WTC11 (cell line): ENCODE results near the gene PODXL. TPM values are rescaled to one million over a fixed set of nuclear protein-coding genes. Genes with fewer than 3 reads are reported as not detected.

Experiments used
- ATF3 ChIP-seq: sonication (generic); formaldehyde crosslinking; conservative IDR thresholded peaks from 2 replicates; pipeline ENCODE4 v1.8.1; 2022; ENCODE audit warnings: mild to moderate bottlenecking, missing genetic modification reagents
- CDX4 ChIP-seq: fragments of 250-450 bp; sonication (Bioruptor Pico); IDR thresholded peaks from 2 replicates; pipeline ENCODE4 v1.9.0; 2021; ENCODE audit warnings: moderate library complexity, mild to moderate bottlenecking, inconsistent platforms, borderline replicate concordance
- CREB1 ChIP-seq: sonication (generic); formaldehyde crosslinking; IDR thresholded peaks from 2 replicates; pipeline ENCODE4 v1.8.0; 2023; ENCODE audit warnings: mild to moderate bottlenecking, missing genetic modification reagents
- CREM ChIP-seq: sonication (generic); formaldehyde crosslinking; IDR thresholded peaks from 2 replicates; pipeline ENCODE4 v1.8.1; 2022; ENCODE audit warnings: mild to moderate bottlenecking, missing genetic modification reagents, moderate library complexity
- E2F1 ChIP-seq: sonication (generic); formaldehyde crosslinking; IDR thresholded peaks from 2 replicates; pipeline ENCODE4 v1.8.0; 2022; ENCODE audit warnings: mild to moderate bottlenecking, missing genetic modification reagents
- ELF4 ChIP-seq: sonication (generic); formaldehyde crosslinking; IDR thresholded peaks from 2 replicates; pipeline ENCODE4 v1.8.1; 2022; ENCODE audit warnings: low read depth, mild to moderate bottlenecking, moderate library complexity, missing genetic modification reagents
- ESRRA ChIP-seq: sonication (generic); formaldehyde crosslinking; IDR thresholded peaks from 2 replicates; pipeline ENCODE4 v1.8.1; 2022; ENCODE audit warnings: mild to moderate bottlenecking, missing genetic modification reagents, borderline replicate concordance
- FOXJ3 ChIP-seq: sonication (generic); formaldehyde crosslinking; IDR thresholded peaks from 2 replicates; pipeline ENCODE4 v1.9.0; 2021; ENCODE audit warnings: missing genetic modification reagents, mild to moderate bottlenecking, borderline replicate concordance
- FOXK1 ChIP-seq: sonication (generic); formaldehyde crosslinking; IDR thresholded peaks from 2 replicates; pipeline ENCODE4 v1.8.0; 2022; ENCODE audit warnings: mild to moderate bottlenecking, moderate library complexity, missing genetic modification reagents
- JAZF1 ChIP-seq: fragments of 250-450 bp; sonication (Bioruptor Pico); IDR thresholded peaks from 2 replicates; pipeline ENCODE4 v1.9.0; 2021; ENCODE audit warnings: moderate library complexity, mild to moderate bottlenecking, inconsistent platforms
- MXD4 ChIP-seq: fragments of 250-450 bp; sonication (Bioruptor Pico); IDR thresholded peaks from 2 replicates; pipeline ENCODE4 v1.8.0; 2021; ENCODE audit warnings: mild to moderate bottlenecking, moderate library complexity, borderline replicate concordance
- SOX15 ChIP-seq: fragments of 250-450 bp; sonication (Bioruptor Pico); IDR thresholded peaks from 2 replicates; pipeline ENCODE4 v1.9.0; 2021; ENCODE audit warnings: mild to moderate bottlenecking
- TEAD1 ChIP-seq: sonication (generic); formaldehyde crosslinking; IDR thresholded peaks from 2 replicates; pipeline ENCODE4 v1.8.0; 2022; ENCODE audit warnings: mild to moderate bottlenecking, missing genetic modification reagents
- TEAD4 ChIP-seq: sonication (generic); formaldehyde crosslinking; IDR thresholded peaks from 2 replicates; pipeline ENCODE4 v1.8.0; 2022; ENCODE audit warnings: mild to moderate bottlenecking, missing genetic modification reagents
- TP53 ChIP-seq: sonication (generic); formaldehyde crosslinking; IDR thresholded peaks from 2 replicates; pipeline ENCODE4 v1.8.1; 2023; ENCODE audit warnings: mild to moderate bottlenecking, missing genetic modification reagents
- ZBTB21 ChIP-seq: sonication (generic); formaldehyde crosslinking; IDR thresholded peaks from 2 replicates; pipeline ENCODE4 v1.8.1; 2023; ENCODE audit warnings: mild to moderate bottlenecking, missing genetic modification reagents, borderline replicate concordance
- ZNF138 ChIP-seq: sonication (generic); formaldehyde crosslinking; conservative IDR thresholded peaks from 2 replicates; pipeline ENCODE4 v1.8.1; 2022; ENCODE audit warnings: mild to moderate bottlenecking, moderate library complexity, missing genetic modification reagents
- ZNF281 ChIP-seq: sonication (generic); formaldehyde crosslinking; IDR thresholded peaks from 2 replicates; pipeline ENCODE4 v1.8.0; 2023; ENCODE audit warnings: mild to moderate bottlenecking, missing genetic modification reagents
- total RNA-seq: library from RNA; stranded (reverse); gene quantifications from 3 replicates; pipeline ENCODE4 v1.2.3, GENCODE V29; 2021
- TF ChIP-seq, protein P1 (sequence below): sonication (generic); formaldehyde crosslinking; IDR thresholded peaks from 2 replicates; pipeline ENCODE4 v1.8.0; 2022; ENCODE audit warnings: mild to moderate bottlenecking, missing genetic modification reagents
- TF ChIP-seq, protein P2 (sequence below): sonication (generic); formaldehyde crosslinking; IDR thresholded peaks from 2 replicates; pipeline ENCODE4 v1.8.1; 2022; ENCODE audit warnings: missing genetic modification reagents, borderline replicate concordance
- TF ChIP-seq, protein P3 (sequence below): fragments of 250-450 bp; sonication (Bioruptor Pico); IDR thresholded peaks from 2 replicates; pipeline ENCODE4 v2.1.2; 2022; ENCODE audit warnings: mild to moderate bottlenecking, moderate library complexity
- TF ChIP-seq, protein P4 (sequence below): sonication (generic); formaldehyde crosslinking; IDR thresholded peaks from 2 replicates; pipeline ENCODE4 v1.8.1; 2022; ENCODE audit warnings: mild to moderate bottlenecking, missing genetic modification reagents, moderate library complexity, borderline replicate concordance
- TF ChIP-seq, protein P5 (sequence below): sonication (generic); formaldehyde crosslinking; IDR thresholded peaks from 2 replicates; pipeline ENCODE4 v1.8.0; 2022; ENCODE audit warnings: missing genetic modification reagents

Gene PODXL
- total RNA-seq, 1 experiment from 2014 or later, result 483 TPM

DNA sequence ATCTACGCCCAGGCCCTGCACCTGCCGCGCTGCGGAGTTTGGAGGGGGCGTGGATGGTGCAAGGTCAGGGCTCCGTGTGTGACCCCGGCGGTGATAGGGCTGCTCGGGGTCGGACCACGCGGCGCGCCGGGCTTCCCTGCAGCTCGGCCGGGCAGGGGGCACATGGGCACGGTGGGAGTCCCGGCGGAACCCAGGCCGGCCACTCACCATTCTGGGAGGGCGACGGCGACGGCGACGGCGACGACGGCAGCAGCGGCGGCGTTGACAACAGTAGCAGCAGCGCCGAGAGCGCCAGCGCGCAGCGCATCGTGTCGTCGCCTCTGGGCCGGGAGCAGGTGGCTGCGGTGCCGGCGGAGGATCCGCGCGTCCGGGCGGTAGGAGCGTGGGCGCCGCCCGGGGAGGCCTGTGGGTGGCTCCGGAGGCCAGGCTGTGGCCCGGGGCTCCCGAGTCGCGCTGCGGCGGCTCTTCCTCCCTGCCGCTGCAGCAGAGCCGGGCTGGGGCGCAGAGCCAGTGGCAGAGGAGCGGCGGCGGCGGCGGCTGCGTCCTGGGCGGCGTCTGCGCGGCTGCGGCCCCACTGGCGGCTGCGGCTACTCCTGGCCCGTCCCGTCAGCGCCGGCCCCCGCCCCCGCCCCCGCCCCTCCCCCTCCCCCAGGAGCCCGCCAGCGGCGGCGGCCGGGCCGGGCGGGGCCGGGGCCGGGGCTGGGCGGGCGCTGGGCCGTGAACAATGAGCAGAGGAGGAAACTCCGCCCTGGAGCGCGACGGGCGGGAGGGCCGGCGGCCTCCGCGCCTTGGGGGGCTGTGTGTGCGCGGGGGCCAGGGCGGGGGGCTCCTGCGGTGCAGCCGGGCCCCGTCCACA, at the start of gene PODXL (continued):
- TF ChIP-seq, protein P1, sequence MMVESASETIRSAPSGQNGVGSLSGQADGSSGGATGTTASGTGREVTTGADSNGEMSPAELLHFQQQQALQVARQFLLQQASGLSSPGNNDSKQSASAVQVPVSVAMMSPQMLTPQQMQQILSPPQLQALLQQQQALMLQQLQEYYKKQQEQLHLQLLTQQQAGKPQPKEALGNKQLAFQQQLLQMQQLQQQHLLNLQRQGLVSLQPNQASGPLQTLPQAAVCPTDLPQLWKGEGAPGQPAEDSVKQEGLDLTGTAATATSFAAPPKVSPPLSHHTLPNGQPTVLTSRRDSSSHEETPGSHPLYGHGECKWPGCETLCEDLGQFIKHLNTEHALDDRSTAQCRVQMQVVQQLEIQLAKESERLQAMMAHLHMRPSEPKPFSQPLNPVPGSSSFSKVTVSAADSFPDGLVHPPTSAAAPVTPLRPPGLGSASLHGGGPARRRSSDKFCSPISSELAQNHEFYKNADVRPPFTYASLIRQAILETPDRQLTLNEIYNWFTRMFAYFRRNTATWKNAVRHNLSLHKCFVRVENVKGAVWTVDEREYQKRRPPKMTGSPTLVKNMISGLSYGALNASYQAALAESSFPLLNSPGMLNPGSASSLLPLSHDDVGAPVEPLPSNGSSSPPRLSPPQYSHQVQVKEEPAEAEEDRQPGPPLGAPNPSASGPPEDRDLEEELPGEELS (CRISPR knock-in tag), result no peak
- TF ChIP-seq, protein P2, sequence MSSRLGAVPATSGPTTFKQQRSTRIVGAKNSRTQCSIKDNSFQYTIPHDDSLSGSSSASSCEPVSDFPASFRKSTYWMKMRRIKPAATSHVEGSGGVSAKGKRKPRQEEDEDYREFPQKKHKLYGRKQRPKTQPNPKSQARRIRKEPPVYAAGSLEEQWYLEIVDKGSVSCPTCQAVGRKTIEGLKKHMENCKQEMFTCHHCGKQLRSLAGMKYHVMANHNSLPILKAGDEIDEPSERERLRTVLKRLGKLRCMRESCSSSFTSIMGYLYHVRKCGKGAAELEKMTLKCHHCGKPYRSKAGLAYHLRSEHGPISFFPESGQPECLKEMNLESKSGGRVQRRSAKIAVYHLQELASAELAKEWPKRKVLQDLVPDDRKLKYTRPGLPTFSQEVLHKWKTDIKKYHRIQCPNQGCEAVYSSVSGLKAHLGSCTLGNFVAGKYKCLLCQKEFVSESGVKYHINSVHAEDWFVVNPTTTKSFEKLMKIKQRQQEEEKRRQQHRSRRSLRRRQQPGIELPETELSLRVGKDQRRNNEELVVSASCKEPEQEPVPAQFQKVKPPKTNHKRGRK, result no peak
- TF ChIP-seq TP53 (CRISPR knock-in tag), result peak; percentile 85
- TF ChIP-seq ATF3 (CRISPR knock-in tag), result no peak
- no peak for TF ChIP-seq CDX4 (CRISPR knock-in tag)
- TF ChIP-seq ESRRA (CRISPR knock-in tag), result no peak
- TF ChIP-seq, protein P3, sequence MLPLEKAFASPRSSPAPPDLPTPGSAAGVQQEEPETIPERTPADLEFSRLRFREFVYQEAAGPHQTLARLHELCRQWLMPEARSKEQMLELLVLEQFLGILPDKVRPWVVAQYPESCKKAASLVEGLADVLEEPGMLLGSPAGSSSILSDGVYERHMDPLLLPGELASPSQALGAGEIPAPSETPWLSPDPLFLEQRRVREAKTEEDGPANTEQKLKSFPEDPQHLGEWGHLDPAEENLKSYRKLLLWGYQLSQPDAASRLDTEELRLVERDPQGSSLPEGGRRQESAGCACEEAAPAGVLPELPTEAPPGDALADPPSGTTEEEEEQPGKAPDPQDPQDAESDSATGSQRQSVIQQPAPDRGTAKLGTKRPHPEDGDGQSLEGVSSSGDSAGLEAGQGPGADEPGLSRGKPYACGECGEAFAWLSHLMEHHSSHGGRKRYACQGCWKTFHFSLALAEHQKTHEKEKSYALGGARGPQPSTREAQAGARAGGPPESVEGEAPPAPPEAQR (CRISPR knock-in tag), result no peak
- TF ChIP-seq FOXK1, result no peak; the same call in 1 of the 2 replicates
- no peak for TF ChIP-seq SOX15 (CRISPR knock-in tag)
- no peak for TF ChIP-seq E2F1 (CRISPR knock-in tag)
- no peak for TF ChIP-seq MXD4
- no peak for TF ChIP-seq ZNF138 (CRISPR knock-in tag)
- TF ChIP-seq CREB1 (CRISPR knock-in tag), result peak; percentile 66; the same call in 1 of the 2 replicates
- no peak for TF ChIP-seq ZBTB21 (CRISPR knock-in tag)
- no peak for TF ChIP-seq CREM
- TF ChIP-seq, protein P4, sequence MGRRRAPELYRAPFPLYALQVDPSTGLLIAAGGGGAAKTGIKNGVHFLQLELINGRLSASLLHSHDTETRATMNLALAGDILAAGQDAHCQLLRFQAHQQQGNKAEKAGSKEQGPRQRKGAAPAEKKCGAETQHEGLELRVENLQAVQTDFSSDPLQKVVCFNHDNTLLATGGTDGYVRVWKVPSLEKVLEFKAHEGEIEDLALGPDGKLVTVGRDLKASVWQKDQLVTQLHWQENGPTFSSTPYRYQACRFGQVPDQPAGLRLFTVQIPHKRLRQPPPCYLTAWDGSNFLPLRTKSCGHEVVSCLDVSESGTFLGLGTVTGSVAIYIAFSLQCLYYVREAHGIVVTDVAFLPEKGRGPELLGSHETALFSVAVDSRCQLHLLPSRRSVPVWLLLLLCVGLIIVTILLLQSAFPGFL (CRISPR knock-in tag), result no peak
- TF ChIP-seq ELF4 (CRISPR knock-in tag), result peak; percentile 22; the same call in 1 of the 2 replicates
- TF ChIP-seq, protein P5, sequence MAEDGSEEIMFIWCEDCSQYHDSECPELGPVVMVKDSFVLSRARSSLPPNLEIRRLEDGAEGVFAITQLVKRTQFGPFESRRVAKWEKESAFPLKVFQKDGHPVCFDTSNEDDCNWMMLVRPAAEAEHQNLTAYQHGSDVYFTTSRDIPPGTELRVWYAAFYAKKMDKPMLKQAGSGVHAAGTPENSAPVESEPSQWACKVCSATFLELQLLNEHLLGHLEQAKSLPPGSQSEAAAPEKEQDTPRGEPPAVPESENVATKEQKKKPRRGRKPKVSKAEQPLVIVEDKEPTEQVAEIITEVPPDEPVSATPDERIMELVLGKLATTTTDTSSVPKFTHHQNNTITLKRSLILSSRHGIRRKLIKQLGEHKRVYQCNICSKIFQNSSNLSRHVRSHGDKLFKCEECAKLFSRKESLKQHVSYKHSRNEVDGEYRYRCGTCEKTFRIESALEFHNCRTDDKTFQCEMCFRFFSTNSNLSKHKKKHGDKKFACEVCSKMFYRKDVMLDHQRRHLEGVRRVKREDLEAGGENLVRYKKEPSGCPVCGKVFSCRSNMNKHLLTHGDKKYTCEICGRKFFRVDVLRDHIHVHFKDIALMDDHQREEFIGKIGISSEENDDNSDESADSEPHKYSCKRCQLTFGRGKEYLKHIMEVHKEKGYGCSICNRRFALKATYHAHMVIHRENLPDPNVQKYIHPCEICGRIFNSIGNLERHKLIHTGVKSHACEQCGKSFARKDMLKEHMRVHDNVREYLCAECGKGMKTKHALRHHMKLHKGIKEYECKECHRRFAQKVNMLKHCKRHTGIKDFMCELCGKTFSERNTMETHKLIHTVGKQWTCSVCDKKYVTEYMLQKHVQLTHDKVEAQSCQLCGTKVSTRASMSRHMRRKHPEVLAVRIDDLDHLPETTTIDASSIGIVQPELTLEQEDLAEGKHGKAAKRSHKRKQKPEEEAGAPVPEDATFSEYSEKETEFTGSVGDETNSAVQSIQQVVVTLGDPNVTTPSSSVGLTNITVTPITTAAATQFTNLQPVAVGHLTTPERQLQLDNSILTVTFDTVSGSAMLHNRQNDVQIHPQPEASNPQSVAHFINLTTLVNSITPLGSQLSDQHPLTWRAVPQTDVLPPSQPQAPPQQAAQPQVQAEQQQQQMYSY (CRISPR knock-in tag), result 0 out of 2 replicates have a peak, but pooled peaks have one; percentile 16
- TF ChIP-seq ZNF281 (CRISPR knock-in tag), result no peak
- TF ChIP-seq TEAD4 (CRISPR knock-in tag), result no peak
- no peak for TF ChIP-seq TEAD1
- no peak for TF ChIP-seq JAZF1 (CRISPR knock-in tag)
- TF ChIP-seq FOXJ3 (CRISPR knock-in tag), result no peak
